HepG2 (cell line): ENCODE data around the gene DPP7. TPM values are rescaled to one million over a fixed set of nuclear protein-coding genes. Genes with fewer than 3 reads are reported as not detected.
A peak's percentile ranks its signal among the peaks of the same experiment; 100 is the strongest.

Experiments used
- ATAC-seq: fragments of 200-7000 bp; cut with Tn5 transposase; 3 replicates; pipeline ENCODE4 v1.9.1; 2020; ENCODE audit warnings: mild to moderate bottlenecking, moderate library complexity
- BruUV-seq: library from RNA; stranded (reverse); fragments of 400-500 nt; replicated peaks from 2 replicates; lab custom pipeline; 2021; lab: Mats Ljungman, UMichigan
- CTCF ChIA-PET: fragments of 300-600 bp; formaldehyde crosslinking; extraction: SDS; loops from one replicate; lab custom pipeline; 2021; ENCODE audit warnings: low total read pairs, inconsistent platforms, low intra/inter-chr PET ratio; lab: Yijun Ruan, JAX
- POLR2A ChIA-PET: fragments of 350-600 bp; sonication (Branson Sonifier 250); formaldehyde crosslinking; loops from one replicate; lab custom pipeline; 2020; ENCODE audit warnings: antibody characterized with exemption, inconsistent platforms; lab: Yijun Ruan, JAX
- DNase-seq: peaks from one replicate; pipeline ENCODE4 v3.0.0-alpha.2; 2015; ENCODE audit warnings: low spot score
- FAIRE-seq: peaks from 3 replicates; lab custom pipeline; 2011; peaks lifted over from hg19 to GRCh38; lab: Jason Lieb, UNC
- H2AFZ ChIP-seq: one replicate; pipeline ENCODE4 v1.6.1; 2011; ENCODE audit warnings: low read length, inconsistent platforms
- H3K27ac ChIP-seq: fragments of 300-600 bp; 3 replicates; pipeline ENCODE4 v1.8.0; 2011; ENCODE audit warnings: mixed run types, mild to moderate bottlenecking, mixed read lengths, low read length, inconsistent platforms; ENCODE audit not compliant: insufficient read depth; ENCODE audit errors: extremely low read length
- H3K27me3 ChIP-seq, 2 experiments: fragments of 200-600 bp in 1 of 2; 2 replicates in 1 of 2; 3 replicates in 1 of 2; pipeline versions ENCODE4 v1.6.0 to v1.8.0; 2011; ENCODE audit warnings: low read length in 2 of 2, mild to moderate bottlenecking in 2 of 2, moderate library complexity in 2 of 2, inconsistent platforms in 1 of 2; ENCODE audit not compliant: insufficient read depth in 2 of 2, control insufficient read depth in 1 of 2
- H3K36me3 ChIP-seq, 2 experiments: fragments of 200-600 bp in 1 of 2; replicated peaks in 1 of 2; 2 replicates in 1 of 2; 3 replicates in 1 of 2; pipeline versions ENCODE4 v1.5.1 to v1.8.0; 2011; ENCODE audit warnings: low read length in 2 of 2, inconsistent platforms in 1 of 2; ENCODE audit not compliant: insufficient read depth in 2 of 2, control insufficient read depth in 1 of 2
- H3K4me1 ChIP-seq: 2 replicates; pipeline ENCODE4 v1.5.1; 2012; ENCODE audit warnings: low read length, inconsistent platforms; ENCODE audit not compliant: insufficient read depth
- H3K4me2 ChIP-seq: 2 replicates; pipeline ENCODE4 v1.6.0; 2011; ENCODE audit warnings: low read depth, low read length, inconsistent platforms
- H3K4me3 ChIP-seq, 3 experiments: fragments of 200-600 bp in 1 of 3; sonication (generic), shearing (Covaris generic) in 1 of 3; replicated peaks in 1 of 3; 2 replicates each; pipeline ENCODE4 v1.5.1; 2011 to 2016; ENCODE audit warnings: low read length in 3 of 3, inconsistent platforms in 2 of 3, low read depth in 2 of 3, mild to moderate bottlenecking in 2 of 3, control low read depth in 1 of 3, mixed read lengths in 1 of 3; ENCODE audit not compliant: insufficient read depth in 1 of 3
- H3K79me2 ChIP-seq: one replicate; pipeline ENCODE4 v1.6.1; 2011; ENCODE audit warnings: low read length, inconsistent platforms; ENCODE audit not compliant: insufficient read depth
- H3K9ac ChIP-seq: 2 replicates; pipeline ENCODE4 v1.6.0; 2011; ENCODE audit warnings: mild to moderate bottlenecking, low read depth, low read length, inconsistent platforms; ENCODE audit not compliant: insufficient read depth
- H3K9me3 ChIP-seq: 2 replicates; pipeline ENCODE4 v1.5.1; 2012; ENCODE audit warnings: mild to moderate bottlenecking, low read length
- H4K20me1 ChIP-seq: 2 replicates; pipeline ENCODE4 v1.6.0; 2011; ENCODE audit warnings: inconsistent platforms, mild to moderate bottlenecking, low read length, moderate library complexity; ENCODE audit not compliant: insufficient read depth
- GZF1 ChIP-seq: sonication (generic); formaldehyde crosslinking; IDR thresholded peaks from 2 replicates; pipeline ENCODE4 v1.5.1; 2020; ENCODE audit warnings: mild to moderate bottlenecking, missing genetic modification reagents
- REXO4 ChIP-seq: sonication (generic); formaldehyde crosslinking; IDR thresholded peaks from 2 replicates; pipeline ENCODE4 v1.8.0; 2022; ENCODE audit warnings: missing genetic modification reagents, mild to moderate bottlenecking, borderline replicate concordance
- ZKSCAN1 ChIP-seq: fragments of 150-350 bp; IDR thresholded peaks from 2 replicates; pipeline ENCODE4 v1.6.1; 2014; ENCODE audit warnings: low read length
- ZNF263 ChIP-seq: sonication (generic); formaldehyde crosslinking; IDR thresholded peaks from 2 replicates; pipeline ENCODE4 v1.4.0; 2020; ENCODE audit warnings: missing genetic modification reagents
- ZNF761 ChIP-seq: sonication (generic); formaldehyde crosslinking; conservative IDR thresholded peaks from 2 replicates; pipeline ENCODE4 v1.4.0; 2020; ENCODE audit warnings: mild to moderate bottlenecking, missing genetic modification reagents
- ZNF768 ChIP-seq: sonication (generic); formaldehyde crosslinking; IDR thresholded peaks from 2 replicates; pipeline ENCODE4 v1.4.0; 2020; ENCODE audit warnings: missing genetic modification reagents
- WGBS: methylation state at CpG from one replicate; pipeline ENCODE4 v1.1.6; 2017; ENCODE audit warnings: low lambda C conversion rate; 5-methylcytosine and 5-hydroxymethylcytosine counted together
- in situ Hi-C: cut with HindIII; loops from 2 replicates; pipeline ENCODE4 v1.10.0; 2017; ENCODE audit warnings: low pct_unique_long_range_greater_than_20kb; ENCODE audit not compliant: extremely low pct_ligation_motif_present
- intact Hi-C: fragments of 100-400 bp; cut with micrococcal nuclease; formaldehyde crosslinking; loops from one replicate; pipeline ENCODE4 v1.10.0; 2022; ENCODE audit not compliant: unreplicated experiment
- polyA plus RNA-seq, 8 experiments: library from polyadenylated mRNA; depleted of rRNA in 3 of 8; stranded (reverse) in 7 of 8; unstranded in 1 of 8; fragments of >200 nt; fragmentation: Illumina TruSeq in 4 of 8; extraction: Trizol in 4 of 8; gene quantifications; 2 replicates each; pipeline versions ENCODE4 v1.2.1 to v1.2.3, GENCODE V29; 2011 to 2016; ENCODE audit warnings: low read depth in 4 of 8, missing spikeins in 1 of 8, mixed read lengths in 1 of 8; ENCODE audit not compliant: insufficient read depth in 1 of 8
- total RNA-seq, 5 experiments: library from RNA; depleted of rRNA; stranded (reverse); fragments of >200 nt; fragmentation: Illumina TruSeq; extraction: Trizol; gene quantifications; 2 replicates each; pipeline ENCODE4 v1.2.3, GENCODE V29; 2016; ENCODE audit warnings: low read depth in 1 of 5
- TF ChIP-seq, protein P1 (sequence below): IDR thresholded peaks from 2 replicates; pipeline ENCODE4 v1.4.0; 2020; ENCODE audit warnings: mild to moderate bottlenecking, missing genetic modification reagents
- TF ChIP-seq, protein P2 (sequence below): IDR thresholded peaks from 2 replicates; pipeline ENCODE4 v1.6.1; 2012; ENCODE audit warnings: inconsistent platforms
- TF ChIP-seq, protein P3 (sequence below): sonication (generic); formaldehyde crosslinking; IDR thresholded peaks from 2 replicates; pipeline ENCODE4 v1.5.1; 2020; ENCODE audit warnings: missing genetic modification reagents, mild to moderate bottlenecking, borderline replicate concordance

Gene DPP7
- total and polyA plus RNA-seq, 2 of the 13 experiments (the other 11 are each of a cell fraction or from before 2014, with no cell fraction given), result 1.2 to 4.5 TPM

DNA sequence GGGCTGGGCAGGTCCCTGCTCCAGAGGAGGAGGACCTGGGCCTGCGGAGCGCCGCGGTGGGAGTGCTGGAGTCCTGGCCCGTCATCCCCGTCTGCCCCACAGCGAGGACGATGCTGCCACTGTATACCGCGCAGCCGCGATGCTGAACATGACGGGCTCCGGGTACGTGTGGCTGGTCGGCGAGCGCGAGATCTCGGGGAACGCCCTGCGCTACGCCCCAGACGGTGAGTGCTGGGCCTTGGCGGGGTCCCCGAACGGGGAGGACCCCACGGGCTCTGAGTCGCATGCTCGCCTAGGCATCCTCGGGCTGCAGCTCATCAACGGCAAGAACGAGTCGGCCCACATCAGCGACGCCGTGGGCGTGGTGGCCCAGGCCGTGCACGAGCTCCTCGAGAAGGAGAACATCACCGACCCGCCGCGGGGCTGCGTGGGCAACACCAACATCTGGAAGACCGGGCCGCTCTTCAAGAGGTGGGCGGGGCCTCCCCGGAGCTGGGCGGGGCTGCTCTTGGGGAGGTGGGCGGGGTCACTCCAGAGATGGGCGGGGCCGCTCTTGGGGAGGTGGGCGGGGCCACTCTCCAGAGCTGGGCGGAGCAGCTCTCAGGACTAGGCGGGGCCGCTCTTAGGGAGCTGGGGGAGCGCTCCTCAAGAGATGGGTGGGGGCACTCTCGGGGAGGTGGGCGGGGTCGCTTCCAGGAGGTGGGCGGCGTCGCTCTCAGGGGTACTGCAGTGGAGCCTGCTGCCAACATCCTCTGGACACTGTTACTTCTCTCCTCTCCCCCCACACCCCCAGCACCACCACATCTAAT is 42.2 kb upstream of the DPP7 start:
- Histone ChIP-seq H3K79me2 (no peaks in the 10 kb centered on the region), H3K27me3 (peaks cover 9 to 51% of the 10 kb centered on the region in 2 experiments; a peak in 4 of 5 replicates), H3K9ac (no peak overlapping the region), H3K4me3 (peak overlapping the region in 1 of 3 experiments; percentile 46; a peak in 1 of 6 replicates), H3K27ac (no peak overlapping the region), H3K4me2 (peak overlapping the region; percentile 45), H2AFZ (no peak overlapping the region), H3K9me3 (no peaks in the 10 kb centered on the region), H3K36me3 (no peaks in the 10 kb centered on the region), H4K20me1 (no peaks in the 10 kb centered on the region), H3K4me1 (peaks cover 9% of the 10 kb centered on the region; the same call in 1 of the 2 replicates)
- DNase-seq (no peak), FAIRE-seq (no peak), ATAC-seq (peak; percentile 8; the same call in 1 of the 3 replicates)
- WGBS, result 51% methylated on average over 12 of the region's 65 CpGs
- intact Hi-C loops (no loop called here), in situ Hi-C loops (no loop called here)
- no TSS peak for BruUV-seq
- POLR2A ChIA-PET, result no interaction called here
- CTCF ChIA-PET, result no interaction called here
- TF ChIP-seq, protein P1, sequence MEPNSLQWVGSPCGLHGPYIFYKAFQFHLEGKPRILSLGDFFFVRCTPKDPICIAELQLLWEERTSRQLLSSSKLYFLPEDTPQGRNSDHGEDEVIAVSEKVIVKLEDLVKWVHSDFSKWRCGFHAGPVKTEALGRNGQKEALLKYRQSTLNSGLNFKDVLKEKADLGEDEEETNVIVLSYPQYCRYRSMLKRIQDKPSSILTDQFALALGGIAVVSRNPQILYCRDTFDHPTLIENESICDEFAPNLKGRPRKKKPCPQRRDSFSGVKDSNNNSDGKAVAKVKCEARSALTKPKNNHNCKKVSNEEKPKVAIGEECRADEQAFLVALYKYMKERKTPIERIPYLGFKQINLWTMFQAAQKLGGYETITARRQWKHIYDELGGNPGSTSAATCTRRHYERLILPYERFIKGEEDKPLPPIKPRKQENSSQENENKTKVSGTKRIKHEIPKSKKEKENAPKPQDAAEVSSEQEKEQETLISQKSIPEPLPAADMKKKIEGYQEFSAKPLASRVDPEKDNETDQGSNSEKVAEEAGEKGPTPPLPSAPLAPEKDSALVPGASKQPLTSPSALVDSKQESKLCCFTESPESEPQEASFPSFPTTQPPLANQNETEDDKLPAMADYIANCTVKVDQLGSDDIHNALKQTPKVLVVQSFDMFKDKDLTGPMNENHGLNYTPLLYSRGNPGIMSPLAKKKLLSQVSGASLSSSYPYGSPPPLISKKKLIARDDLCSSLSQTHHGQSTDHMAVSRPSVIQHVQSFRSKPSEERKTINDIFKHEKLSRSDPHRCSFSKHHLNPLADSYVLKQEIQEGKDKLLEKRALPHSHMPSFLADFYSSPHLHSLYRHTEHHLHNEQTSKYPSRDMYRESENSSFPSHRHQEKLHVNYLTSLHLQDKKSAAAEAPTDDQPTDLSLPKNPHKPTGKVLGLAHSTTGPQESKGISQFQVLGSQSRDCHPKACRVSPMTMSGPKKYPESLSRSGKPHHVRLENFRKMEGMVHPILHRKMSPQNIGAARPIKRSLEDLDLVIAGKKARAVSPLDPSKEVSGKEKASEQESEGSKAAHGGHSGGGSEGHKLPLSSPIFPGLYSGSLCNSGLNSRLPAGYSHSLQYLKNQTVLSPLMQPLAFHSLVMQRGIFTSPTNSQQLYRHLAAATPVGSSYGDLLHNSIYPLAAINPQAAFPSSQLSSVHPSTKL (CRISPR knock-in tag), result no peak
- no peak for TF ChIP-seq GZF1 (CRISPR knock-in tag)
- TF ChIP-seq ZNF768 (CRISPR knock-in tag), result peak; percentile 12; the same call in 1 of the 2 replicates
- TF ChIP-seq REXO4 (CRISPR knock-in tag), result no peak
- 0 out of 2 replicates have a peak, but pooled peaks have one; percentile 17 for TF ChIP-seq ZNF263 (CRISPR knock-in tag)
- TF ChIP-seq ZKSCAN1, result no peak
- no peak for TF ChIP-seq ZNF761 (CRISPR knock-in tag)
- TF ChIP-seq, protein P2, sequence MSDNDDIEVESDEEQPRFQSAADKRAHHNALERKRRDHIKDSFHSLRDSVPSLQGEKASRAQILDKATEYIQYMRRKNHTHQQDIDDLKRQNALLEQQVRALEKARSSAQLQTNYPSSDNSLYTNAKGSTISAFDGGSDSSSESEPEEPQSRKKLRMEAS, result 0 out of 2 replicates have a peak, but pooled peaks have one; percentile 12
- TF ChIP-seq, protein P3, sequence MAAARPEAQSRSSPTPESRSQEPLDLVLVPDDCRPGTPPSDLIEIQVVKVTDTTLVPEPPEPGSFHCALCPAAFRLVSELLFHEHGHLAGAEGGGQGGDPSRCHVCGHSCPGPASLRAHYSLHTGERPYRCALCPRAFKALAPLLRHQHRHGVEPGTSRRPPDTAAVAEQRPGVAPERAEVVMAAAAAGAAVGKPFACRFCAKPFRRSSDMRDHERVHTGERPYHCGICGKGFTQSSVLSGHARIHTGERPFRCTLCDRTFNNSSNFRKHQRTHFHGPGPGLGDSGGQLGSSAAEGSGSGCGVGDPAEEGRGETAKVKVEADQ (CRISPR knock-in tag), result no peak
